Measurements from ENCODE around the gene U2AF2. TPM values are rescaled to one million over a fixed set of nuclear protein-coding genes. Genes with fewer than 3 reads are reported as not detected.

Gene U2AF2
- total and polyA plus RNA-seq, 9 donors: 27.3 to 183 (median 148) TPM

- no peak for TF ChIP-seq POLR2A (IDR thresholded peaks at IDR 0.05)
- no peak for TF ChIP-seq EP300 (IDR thresholded peaks at IDR 0.05)
- no peak for TF ChIP-seq CTCF (IDR thresholded peaks at IDR 0.05)
- peaks cover 3% of the 10 kb centered on the region for H3K4me1 ChIP-seq (ENCODE audit: insufficient read depth)
- intact Hi-C loops (cut with DNase I): no loop called here
These were observed 31.6 kb downstream of the U2AF2 start for GRCh38 chr19:55686311-55687050.

DNA sequence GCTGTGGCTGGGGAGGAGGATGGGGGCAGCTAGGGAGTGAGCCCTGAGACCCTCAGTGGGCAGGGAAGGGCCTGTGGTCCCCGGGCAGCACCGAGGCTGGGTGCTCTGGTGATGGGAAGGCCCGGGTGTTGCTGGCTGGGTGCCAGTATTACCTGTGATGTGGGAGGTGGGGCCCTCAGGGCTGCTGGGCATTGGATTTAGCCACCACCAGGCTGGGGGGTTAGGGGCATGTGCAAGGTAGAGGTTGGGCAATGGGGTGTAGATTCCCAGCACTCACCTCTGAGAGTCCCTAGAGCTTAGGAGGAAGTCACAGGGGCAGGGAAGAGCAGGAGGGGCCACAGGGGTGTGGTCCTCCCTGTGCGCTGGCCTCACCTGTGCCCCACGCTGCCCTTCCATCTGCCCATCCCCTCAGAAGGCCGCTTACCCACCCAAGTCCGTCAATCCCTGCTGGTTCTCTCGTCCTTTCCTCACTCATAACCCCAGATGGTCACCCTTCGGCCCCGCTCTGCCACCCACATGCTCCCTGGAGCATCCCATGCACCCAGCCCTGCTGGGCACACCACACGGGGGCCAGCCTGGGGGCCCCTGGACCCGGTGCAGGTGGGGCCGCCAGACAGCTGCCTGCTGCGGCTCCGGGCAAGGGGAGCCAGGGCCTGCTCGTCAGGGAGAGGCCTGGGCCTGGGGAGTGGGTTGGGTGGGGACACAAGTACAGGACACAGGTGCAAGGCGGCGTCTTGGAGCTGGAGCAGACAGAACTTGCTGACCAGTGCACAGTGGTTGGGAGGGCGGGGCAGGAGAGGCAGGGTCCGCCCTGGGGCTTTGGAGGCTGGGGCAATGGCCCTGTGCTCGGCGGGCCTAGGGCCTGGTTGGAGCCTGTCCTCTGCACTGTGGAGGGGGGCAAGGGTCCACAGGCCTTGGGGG, 32.7 kb downstream of the U2AF2 start:
- Histone ChIP-seq H3K4me1 (ENCODE audit: insufficient read depth) (no peaks in the 10 kb centered on the region), H3K36me3 (no peaks in the 10 kb centered on the region), H3K27me3 (no peaks in the 10 kb centered on the region), H3K9me3 (no peaks in the 10 kb centered on the region), H3K27ac (no peak overlapping the region), H3K4me3 (no peak overlapping the region)
- peak in 2 of 5 donors; percentile 26 to 42 for DNase-seq
- intact Hi-C loops (cut with DNase I): no loop called here
- 86 to 88% (median 87%) methylated on average over 22 of the region's 22 CpGs for WGBS, 3 donors
- TF ChIP-seq EP300 (IDR thresholded peaks at IDR 0.05): no peak
- no peak for TF ChIP-seq CTCF (IDR thresholded peaks at IDR 0.05)
- no peak for TF ChIP-seq POLR2A (IDR thresholded peaks at IDR 0.05)

More at GRCh38 chr19:55686311-55687050, 31.6 kb downstream of the U2AF2 start:
- H3K4me3 ChIP-seq: no peak overlapping the region
- no peak overlapping the region for H3K27ac ChIP-seq
- H3K36me3 ChIP-seq: no peaks in the 10 kb centered on the region
- H3K9me3 ChIP-seq: no peaks in the 10 kb centered on the region
- 71 to 79% (median 78%) methylated on average over 29 of the region's 29 CpGs for WGBS, 3 donors
- peak in 1 of 5 donors; percentile 8 for DNase-seq
- H3K27me3 ChIP-seq: no peaks in the 10 kb centered on the region

GRCh38 chr19:55688422-55689218, 33.8 kb downstream of the U2AF2 start:
- H3K27ac ChIP-seq: no peak overlapping the region
- peak in 4 of 5 donors; percentile 46 to 76 (median 59) for DNase-seq
- no peak for TF ChIP-seq POLR2A (IDR thresholded peaks at IDR 0.05)
- no peak for TF ChIP-seq CTCF (IDR thresholded peaks at IDR 0.05)
- TF ChIP-seq EP300 (IDR thresholded peaks at IDR 0.05): no peak
- H3K27me3 ChIP-seq: no peaks in the 10 kb centered on the region
- intact Hi-C loops (cut with DNase I): no loop called here
- no peaks in the 10 kb centered on the region for H3K9me3 ChIP-seq
- H3K36me3 ChIP-seq: no peaks in the 10 kb centered on the region
- 27 to 48% (median 40%) methylated on average over 24 to 27 of the region's 27 CpGs for WGBS, 3 donors
- H3K4me3 ChIP-seq: no peak overlapping the region
- no peaks in the 10 kb centered on the region for H3K4me1 ChIP-seq (ENCODE audit: insufficient read depth)

All from ovary (tissue), 9 donors.